Peyer's patch (tissue), 4 donors: ENCODE measurements around the gene CLEC7A.

ENCODE experiments used
- POLR2A ChIP-seq, 2 donors: fragments of 450-650 bp; IDR thresholded peaks; one replicate each; pipeline ENCODE4 v1.5.1; 2017; ENCODE audit warnings: antibody characterized with exemption in 2 of 2, mild to moderate bottlenecking in 2 of 2, moderate library complexity in 2 of 2
- TF ChIP-seq, protein P1 (sequence below), 6 experiments: fragments of 450-650 bp in 4 of 6; fragments of 200-600 bp in 2 of 6; sonication (generic) in 1 of 6; IDR thresholded peaks; one replicate each; pipeline ENCODE4 v1.5.1; 2017 to 2019; ENCODE audit warnings: antibody characterized with exemption in 6 of 6, mild to moderate bottlenecking in 3 of 6, moderate library complexity in 1 of 6

DNA sequence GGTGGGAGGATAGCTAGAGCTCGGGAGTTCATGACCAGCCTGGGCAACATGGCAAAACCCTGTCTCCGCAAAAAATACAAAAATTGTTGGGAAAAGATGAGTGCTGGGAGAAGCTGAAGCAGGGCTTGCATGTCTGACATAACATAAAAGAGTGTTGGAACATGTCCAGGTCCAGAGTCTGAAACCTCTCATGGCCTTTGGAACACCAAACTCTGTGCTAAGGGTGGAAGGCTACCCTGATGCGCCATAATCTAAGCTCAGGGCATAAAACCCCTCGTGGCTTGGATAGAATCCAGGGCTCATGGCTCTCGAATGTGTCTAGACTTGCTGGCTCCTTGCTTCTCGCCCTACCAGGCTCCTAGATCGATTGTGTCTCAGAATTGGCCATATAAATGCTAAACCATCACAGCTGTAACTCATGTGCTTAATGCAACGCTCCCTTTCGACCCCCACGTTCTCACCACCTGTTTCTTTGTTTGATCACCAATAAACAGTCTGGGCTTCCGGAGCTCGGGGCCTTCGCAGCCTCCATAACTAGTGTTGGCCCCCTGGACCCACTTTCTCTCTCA, 6.7 kb upstream of the CLEC7A start:
- TF ChIP-seq, protein P1, sequence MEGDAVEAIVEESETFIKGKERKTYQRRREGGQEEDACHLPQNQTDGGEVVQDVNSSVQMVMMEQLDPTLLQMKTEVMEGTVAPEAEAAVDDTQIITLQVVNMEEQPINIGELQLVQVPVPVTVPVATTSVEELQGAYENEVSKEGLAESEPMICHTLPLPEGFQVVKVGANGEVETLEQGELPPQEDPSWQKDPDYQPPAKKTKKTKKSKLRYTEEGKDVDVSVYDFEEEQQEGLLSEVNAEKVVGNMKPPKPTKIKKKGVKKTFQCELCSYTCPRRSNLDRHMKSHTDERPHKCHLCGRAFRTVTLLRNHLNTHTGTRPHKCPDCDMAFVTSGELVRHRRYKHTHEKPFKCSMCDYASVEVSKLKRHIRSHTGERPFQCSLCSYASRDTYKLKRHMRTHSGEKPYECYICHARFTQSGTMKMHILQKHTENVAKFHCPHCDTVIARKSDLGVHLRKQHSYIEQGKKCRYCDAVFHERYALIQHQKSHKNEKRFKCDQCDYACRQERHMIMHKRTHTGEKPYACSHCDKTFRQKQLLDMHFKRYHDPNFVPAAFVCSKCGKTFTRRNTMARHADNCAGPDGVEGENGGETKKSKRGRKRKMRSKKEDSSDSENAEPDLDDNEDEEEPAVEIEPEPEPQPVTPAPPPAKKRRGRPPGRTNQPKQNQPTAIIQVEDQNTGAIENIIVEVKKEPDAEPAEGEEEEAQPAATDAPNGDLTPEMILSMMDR (IDR thresholded peaks at IDR 0.05), result no peak
- TF ChIP-seq POLR2A (IDR thresholded peaks at IDR 0.05), result no peak
